HG02938 (cell line): ENCODE results near the gene RCBTB2.

ENCODE experiments used
- ATAC-seq: cut with Tn5 transposase; IDR thresholded peaks from one replicate; pipeline ENCODE4 v1.9.1; 2021; ENCODE audit warnings: mild to moderate bottlenecking, moderate library complexity; ENCODE audit not compliant: unreplicated experiment

The RCBTB2 gene

GRCh38 chr13:48496271-48497161, 36.4 kb downstream of the RCBTB2 start:
- ATAC-seq: no peak

- ATAC-seq: no peak
These were observed 38.0 kb downstream of the RCBTB2 start for GRCh38 chr13:48494874-48495273.

GRCh38 chr13:48493851-48494250, 39.0 kb downstream of the RCBTB2 start:
- no peak for ATAC-seq

GRCh38 chr13:48493066-48493765, 39.7 kb downstream of the RCBTB2 start:
- ATAC-seq: no peak

DNA sequence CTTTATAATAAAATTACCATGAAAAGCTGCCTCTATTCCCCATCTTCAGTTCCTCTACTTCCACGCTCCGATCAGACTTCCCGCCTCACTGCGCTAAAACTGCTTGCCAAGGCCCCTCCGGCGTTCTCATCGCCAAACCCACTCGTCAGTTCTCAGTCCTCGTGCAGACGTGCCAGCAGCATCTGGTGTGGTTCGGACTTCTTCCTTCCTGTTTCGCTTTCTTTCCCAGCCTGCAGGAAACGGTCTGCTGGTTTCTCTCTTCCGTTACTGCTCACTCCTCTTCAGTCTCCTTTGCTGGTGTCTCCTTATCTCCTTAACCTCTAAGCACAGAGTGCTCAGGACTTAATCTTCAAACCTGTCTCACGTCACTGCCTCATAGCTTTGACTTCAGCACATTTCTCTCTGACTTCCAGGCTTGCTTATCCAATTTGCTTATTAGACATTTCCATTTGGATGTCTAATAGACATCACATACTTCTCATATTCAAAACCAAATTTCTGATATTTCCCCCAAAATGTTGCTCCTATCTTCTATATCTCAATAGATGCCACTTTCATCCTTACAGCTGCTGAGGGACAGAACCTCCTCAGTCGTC, 40.3 kb downstream of the RCBTB2 start:
- peak; percentile 76 for ATAC-seq

- ATAC-seq: peak; percentile 60
These were observed 40.8 kb downstream of the RCBTB2 start for GRCh38 chr13:48492096-48492440.

DNA sequence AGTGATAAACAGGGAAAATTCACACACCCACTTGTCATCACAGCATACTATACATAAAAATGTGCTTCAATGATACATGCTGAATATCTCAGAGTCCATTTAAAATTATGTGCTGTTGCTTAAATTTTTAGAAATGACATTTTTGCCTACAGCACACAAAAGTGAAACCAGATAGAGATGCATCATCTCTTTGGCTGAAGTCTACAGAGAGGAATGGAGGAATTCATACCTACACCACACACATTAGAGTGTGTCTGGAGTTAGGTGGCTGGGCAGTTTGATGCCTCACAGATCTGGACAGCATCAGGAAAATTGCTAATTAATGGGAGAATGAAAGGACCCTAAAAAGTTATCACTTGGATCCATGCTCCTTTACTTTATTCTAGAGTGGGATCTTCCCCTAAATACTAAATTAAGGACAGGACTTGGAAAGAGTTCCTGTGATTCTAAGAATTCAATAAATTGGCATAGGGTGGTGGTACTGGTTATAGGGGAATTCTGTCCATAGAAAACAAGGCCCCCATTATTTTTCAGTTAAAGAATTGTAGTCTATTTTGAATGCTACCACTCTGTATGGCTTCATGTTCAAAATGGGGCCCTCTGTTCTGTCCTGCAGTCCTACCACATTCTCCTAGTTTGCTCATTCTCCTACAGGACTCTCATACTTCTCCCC, 41.3 kb downstream of the RCBTB2 start:
- ATAC-seq: no peak

DNA sequence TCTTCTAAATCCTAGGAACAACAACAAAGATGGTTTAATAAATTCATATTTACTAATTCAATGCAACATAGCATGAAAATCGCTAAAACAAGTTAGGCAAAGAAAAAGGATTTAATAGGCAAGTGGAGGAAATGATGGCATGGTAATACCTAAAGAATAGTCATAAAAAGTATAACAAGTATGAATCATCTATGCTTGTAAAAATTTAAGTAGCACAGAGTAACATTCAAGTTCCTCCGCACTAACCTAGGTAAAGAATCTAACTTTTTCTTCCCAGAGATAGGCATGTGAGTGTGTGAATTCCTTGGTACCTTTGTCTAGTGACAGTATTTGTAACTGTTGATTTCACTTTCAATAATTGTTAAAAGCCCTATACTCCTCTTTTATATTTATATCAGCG, 42.6 kb downstream of the RCBTB2 start:
- no peak for ATAC-seq

DNA sequence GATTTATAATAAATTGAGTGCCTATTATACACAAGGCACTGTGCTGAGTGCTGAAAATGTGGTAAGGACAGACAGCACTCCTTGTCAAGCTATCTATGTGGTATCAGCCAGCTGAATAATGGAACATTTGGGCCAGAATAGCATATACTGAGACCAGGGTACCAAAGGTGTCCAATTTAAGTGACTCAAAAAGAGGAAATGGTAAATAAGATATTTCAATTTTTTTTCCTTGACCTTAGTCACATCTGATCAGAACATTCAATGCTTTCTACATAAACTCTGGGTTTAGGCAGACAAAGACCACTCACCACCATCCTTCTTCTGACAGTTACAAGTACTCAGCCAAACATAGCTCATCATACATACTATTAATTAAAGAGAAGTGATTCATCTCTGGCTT, 43.2 kb downstream of the RCBTB2 start:
- ATAC-seq: no peak

GRCh38 chr13:48488995-48489394, 43.9 kb downstream of the RCBTB2 start:
- ATAC-seq: no peak

- ATAC-seq: no peak
These were observed 44.9 kb downstream of the RCBTB2 start for GRCh38 chr13:48487968-48488367.

- ATAC-seq: no peak
These were observed 46.0 kb downstream of the RCBTB2 start for GRCh38 chr13:48486836-48487235.

- no peak for ATAC-seq
These were observed 46.5 kb downstream of the RCBTB2 start for GRCh38 chr13:48486362-48486761.

DNA sequence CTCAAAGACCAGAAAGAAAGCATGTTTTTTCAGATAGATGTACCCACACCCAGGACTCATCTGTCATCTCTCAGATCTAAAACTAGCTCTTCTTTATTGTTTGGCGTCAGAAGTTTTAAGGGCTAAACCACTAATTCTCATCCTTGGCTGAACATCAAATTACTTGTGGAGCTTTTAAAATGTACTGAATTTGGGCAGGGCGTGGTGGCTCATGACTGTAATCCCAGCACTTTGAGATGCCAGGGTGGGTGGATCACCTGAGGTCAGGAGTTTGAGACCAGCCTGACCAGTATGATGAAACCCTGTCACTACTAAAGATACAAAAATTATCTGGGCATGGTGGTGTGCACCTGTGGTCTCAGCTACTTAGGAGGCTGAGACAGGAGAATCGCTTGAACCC, 47.4 kb downstream of the RCBTB2 start:
- no peak for ATAC-seq

GRCh38 chr13:48483575-48483974, 49.3 kb downstream of the RCBTB2 start:
- no peak for ATAC-seq

DNA sequence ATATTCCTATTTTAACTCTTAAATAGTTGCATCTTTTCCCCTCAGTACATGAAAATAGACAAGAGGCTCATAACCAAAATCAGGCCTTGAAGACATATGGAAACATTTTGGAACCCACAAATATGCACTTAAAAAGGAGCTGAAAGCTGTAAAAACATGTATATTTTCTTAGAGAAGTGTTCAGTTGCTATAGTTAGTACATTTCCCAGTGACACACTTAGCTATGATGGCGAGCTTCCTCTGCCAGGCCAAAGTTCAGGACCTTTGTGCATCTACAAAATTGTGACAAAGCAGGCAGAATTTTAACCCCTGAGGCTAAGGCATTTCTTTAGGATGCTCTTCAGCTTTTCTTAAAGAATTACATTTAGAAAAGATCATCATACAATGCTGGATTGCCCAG, 54.5 kb downstream of the RCBTB2 start:
- ATAC-seq: no peak

GRCh38 chr13:48477191-48477855, 55.6 kb downstream of the RCBTB2 start:
- no peak for ATAC-seq

DNA sequence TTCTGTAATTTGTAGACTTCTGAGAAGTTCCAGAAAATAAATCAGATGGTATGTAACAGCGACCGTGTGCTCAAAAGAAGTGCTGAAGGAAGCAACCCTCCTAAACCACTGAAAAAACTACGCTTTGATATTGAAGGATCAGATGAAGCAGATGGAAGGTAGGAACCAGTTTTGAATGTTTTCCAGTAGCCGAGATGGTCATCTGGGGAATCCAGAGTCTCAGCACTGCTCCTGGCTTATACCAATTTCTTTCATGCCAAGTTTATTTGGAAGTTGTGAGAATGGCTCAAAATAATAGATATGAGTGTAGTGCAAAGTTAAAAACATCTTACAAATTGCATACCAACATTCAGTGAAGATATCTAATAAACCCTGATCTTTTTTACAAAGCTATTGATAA, 56.2 kb downstream of the RCBTB2 start:
- ATAC-seq: no peak

GRCh38 chr13:48476215-48476614, 56.7 kb downstream of the RCBTB2 start:
- ATAC-seq: no peak

- ATAC-seq: no peak
These were observed 57.6 kb downstream of the RCBTB2 start for GRCh38 chr13:48475230-48475629.
